Liver (tissue), 9 donors: ENCODE measurements around the gene RUFY1. TPM values are rescaled to one million over a fixed set of nuclear protein-coding genes. Genes with fewer than 3 reads are reported as not detected.
"Not testable (repeated sequence)": the region's sequence is repeated elsewhere in the genome, so short reads cannot be mapped to it uniquely, and the experiment has no call there.

Source experiments
- DNase-seq: peaks from one replicate; pipeline ENCODE4 v3.0.0-alpha.2; 2017; ENCODE audit warnings: low spot score
- H3K27ac ChIP-seq, 2 donors: one replicate each; pipeline ENCODE4 v1.7.0; 2013; ENCODE audit warnings: inconsistent platforms in 2 of 2, low read length in 2 of 2, control low read depth in 1 of 2, low read depth in 1 of 2, mild to moderate bottlenecking in 1 of 2
- H3K27me3 ChIP-seq, 4 donors: one replicate each; pipeline versions ENCODE4 v1.6.1 to v1.7.0; 2013; ENCODE audit warnings: low read length in 3 of 4, inconsistent platforms in 1 of 4, mild to moderate bottlenecking in 1 of 4, moderate library complexity in 1 of 4; ENCODE audit not compliant: control insufficient read depth in 4 of 4, insufficient read depth in 4 of 4
- H3K36me3 ChIP-seq, 4 donors: one replicate each; pipeline versions ENCODE4 v1.6.1 to v1.7.0; 2013; ENCODE audit warnings: low read length in 3 of 4, mild to moderate bottlenecking in 3 of 4, low read depth in 1 of 4, moderate library complexity in 1 of 4; ENCODE audit not compliant: control insufficient read depth in 4 of 4, insufficient read depth in 3 of 4
- H3K4me1 ChIP-seq, 4 donors: one replicate each; pipeline versions ENCODE4 v1.6.1 to v1.7.0; 2013; ENCODE audit warnings: low read length in 3 of 4, mild to moderate bottlenecking in 3 of 4, moderate library complexity in 1 of 4; ENCODE audit not compliant: control insufficient read depth in 4 of 4, insufficient read depth in 4 of 4
- H3K4me3 ChIP-seq, 3 donors: one replicate each; pipeline versions ENCODE4 v1.6.1 to v1.7.0; 2013; ENCODE audit warnings: low read length in 3 of 3, control low read depth in 1 of 3, low read depth in 1 of 3, mild to moderate bottlenecking in 1 of 3
- H3K9ac ChIP-seq, 2 donors: one replicate each; pipeline ENCODE4 v1.7.0; 2013; ENCODE audit warnings: low read length in 2 of 2, mild to moderate bottlenecking in 2 of 2, moderate library complexity in 2 of 2, control low read depth in 1 of 2, low read depth in 1 of 2
- H3K9me3 ChIP-seq, 4 donors: one replicate each; pipeline versions ENCODE4 v1.6.1 to v1.7.0; 2013; ENCODE audit warnings: low read length in 3 of 4; ENCODE audit not compliant: control insufficient read depth in 4 of 4
- EGR1 ChIP-seq, 2 donors: IDR thresholded peaks; 2 replicates each; pipeline ENCODE4 v1.6.1; 2016 to 2018; ENCODE audit warnings: antibody characterized with exemption in 2 of 2, low read depth in 2 of 2
- FOXA1 ChIP-seq: IDR thresholded peaks from 2 replicates; pipeline ENCODE4 v1.6.1; 2016; ENCODE audit warnings: antibody characterized with exemption
- FOXA2 ChIP-seq: IDR thresholded peaks from 2 replicates; pipeline ENCODE4 v1.6.1; 2016; ENCODE audit warnings: antibody characterized with exemption
- GABPA ChIP-seq, 2 donors: IDR thresholded peaks in 1 of 2; conservative IDR thresholded peaks in 1 of 2; 2 replicates each; pipeline ENCODE4 v1.6.1; 2016; ENCODE audit warnings: antibody characterized with exemption in 2 of 2, mild to moderate bottlenecking in 1 of 2, moderate library complexity in 1 of 2
- HNF4A ChIP-seq, 2 donors: conservative IDR thresholded peaks; 2 replicates each; pipeline ENCODE4 v1.6.1; 2016; ENCODE audit warnings: antibody characterized with exemption in 2 of 2, mild to moderate bottlenecking in 2 of 2
- HNF4G ChIP-seq: IDR thresholded peaks from 2 replicates; pipeline ENCODE4 v1.6.1; 2016; ENCODE audit warnings: antibody characterized with exemption
- JUND ChIP-seq, 2 donors: IDR thresholded peaks; 2 replicates each; pipeline ENCODE4 v1.6.1; 2016; ENCODE audit warnings: antibody characterized with exemption in 2 of 2
- NR2F2 ChIP-seq: IDR thresholded peaks from 2 replicates; pipeline ENCODE4 v1.6.1; 2016; ENCODE audit warnings: antibody characterized with exemption
- RAD21 ChIP-seq, 2 donors: IDR thresholded peaks; 2 replicates each; pipeline ENCODE4 v1.6.1; 2016; ENCODE audit warnings: antibody characterized with exemption in 2 of 2, mild to moderate bottlenecking in 2 of 2
- REST ChIP-seq: IDR thresholded peaks from 2 replicates; pipeline ENCODE4 v1.6.1; 2016; ENCODE audit warnings: antibody characterized with exemption, mild to moderate bottlenecking
- RXRA ChIP-seq, 2 donors: IDR thresholded peaks; 2 replicates each; pipeline ENCODE4 v1.6.1; 2017 to 2018; ENCODE audit warnings: antibody characterized with exemption in 2 of 2, mild to moderate bottlenecking in 1 of 2
- SP1 ChIP-seq: IDR thresholded peaks from 2 replicates; pipeline ENCODE4 v1.6.1; 2018; ENCODE audit warnings: antibody characterized with exemption, mild to moderate bottlenecking
- TAF1 ChIP-seq: conservative IDR thresholded peaks from 2 replicates; pipeline ENCODE4 v1.6.1; 2016; ENCODE audit warnings: antibody characterized with exemption, mild to moderate bottlenecking
- YY1 ChIP-seq: IDR thresholded peaks from 2 replicates; pipeline ENCODE4 v1.6.1; 2016; ENCODE audit warnings: antibody characterized with exemption, mild to moderate bottlenecking
- ZBTB33 ChIP-seq: IDR thresholded peaks from 2 replicates; pipeline ENCODE4 v1.6.1; 2016; ENCODE audit warnings: antibody characterized with exemption
- WGBS: extraction: QIAGEN DNeasy Blood & Tissue Kit; methylation state at CpG from one replicate; pipeline ENCODE4 v1.1.7; 2013; 5-methylcytosine and 5-hydroxymethylcytosine counted together
- polyA plus RNA-seq, 2 donors: library from polyadenylated mRNA; stranded (reverse) in 1 of 2; unstranded in 1 of 2; fragments of 200-250 nt in 1 of 2; fragments of >200 nt in 1 of 2; fragmentation: Nextera tagmentation in 1 of 2; extraction: Ambion mirVana in 1 of 2; gene quantifications; one replicate each; pipeline versions ENCODE4 v1.2.1 to v1.2.3, GENCODE V29; 2013 to 2015
- total RNA-seq, 2 donors: library from RNA; depleted of rRNA; stranded (reverse); fragments of >200 nt; gene quantifications; one replicate each; pipeline ENCODE4 v1.2.3, GENCODE V29; 2014
- TF ChIP-seq, protein P1 (sequence below): fragments of 150-350 bp; IDR thresholded peaks from 2 replicates; pipeline ENCODE4 v1.5.1; 2017; ENCODE audit warnings: improper control_type of control experiment, low read depth, low read length; ENCODE audit not compliant: missing input control
- TF ChIP-seq, protein P2 (sequence below): IDR thresholded peaks from 2 replicates; pipeline ENCODE4 v1.6.1; 2016; ENCODE audit warnings: antibody characterized with exemption
- TF ChIP-seq, protein P3 (sequence below): IDR thresholded peaks from 2 replicates; pipeline ENCODE4 v1.6.1; 2016; ENCODE audit warnings: antibody characterized with exemption
- donor health status: healthy.
- donor health status: healthy.
- donor health status: healthy.
- donor health status: healthy.
- donor health status: healthy.

Gene RUFY1
- total and polyA plus RNA-seq, 4 donors, result 11.6 to 25.2 (median 18.3) TPM

DNA sequence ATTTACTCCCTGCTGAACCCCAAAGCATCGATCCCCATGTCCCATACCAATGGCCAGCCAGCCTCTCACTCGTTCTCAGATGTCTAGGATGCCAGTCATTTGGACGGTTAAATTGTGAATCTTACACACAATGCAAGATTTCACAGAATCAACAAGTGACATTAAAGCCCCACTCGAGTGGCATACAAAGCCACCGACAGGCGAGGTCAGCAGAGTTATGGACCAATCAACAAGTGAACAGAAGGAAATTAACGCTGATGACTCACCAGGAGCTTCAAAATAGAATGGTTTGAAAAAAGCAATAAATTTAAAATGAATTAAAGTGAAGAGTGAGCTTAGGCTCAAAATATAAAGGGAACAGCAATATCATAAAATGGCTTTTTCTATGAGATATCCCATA is 8.2 kb upstream of the RUFY1 start:
- Histone ChIP-seq H3K4me3 (no peak overlapping the region), H3K9me3 (no peaks in the 10 kb centered on the region), H3K27ac (no peak overlapping the region), H3K9ac (no peak overlapping the region), H3K36me3 (no peaks in the 10 kb centered on the region), H3K4me1 (no peaks in the 10 kb centered on the region), H3K27me3 (no peaks in the 10 kb centered on the region)
- TF ChIP-seq HNF4G (no peak), RXRA (IDR thresholded peaks at IDR 0.05) (no peak), SP1 (no peak), HNF4A (conservative IDR thresholded peaks at IDR 0.05) (no peak), NR2F2 (no peak), EGR1 (IDR thresholded peaks at IDR 0.05; ENCODE audit: low read depth in 2 of 2) (no peak), JUND (IDR thresholded peaks at IDR 0.05) (no peak), RAD21 (IDR thresholded peaks at IDR 0.05) (no peak), FOXA1 (no peak), ZBTB33 (no peak), YY1 (no peak), FOXA2 (no peak), GABPA (IDR thresholded peaks at IDR 0.05 in 1 of 2, conservative IDR thresholded peaks at IDR 0.05 in 1 of 2) (no peak)
- TF ChIP-seq, protein P1, sequence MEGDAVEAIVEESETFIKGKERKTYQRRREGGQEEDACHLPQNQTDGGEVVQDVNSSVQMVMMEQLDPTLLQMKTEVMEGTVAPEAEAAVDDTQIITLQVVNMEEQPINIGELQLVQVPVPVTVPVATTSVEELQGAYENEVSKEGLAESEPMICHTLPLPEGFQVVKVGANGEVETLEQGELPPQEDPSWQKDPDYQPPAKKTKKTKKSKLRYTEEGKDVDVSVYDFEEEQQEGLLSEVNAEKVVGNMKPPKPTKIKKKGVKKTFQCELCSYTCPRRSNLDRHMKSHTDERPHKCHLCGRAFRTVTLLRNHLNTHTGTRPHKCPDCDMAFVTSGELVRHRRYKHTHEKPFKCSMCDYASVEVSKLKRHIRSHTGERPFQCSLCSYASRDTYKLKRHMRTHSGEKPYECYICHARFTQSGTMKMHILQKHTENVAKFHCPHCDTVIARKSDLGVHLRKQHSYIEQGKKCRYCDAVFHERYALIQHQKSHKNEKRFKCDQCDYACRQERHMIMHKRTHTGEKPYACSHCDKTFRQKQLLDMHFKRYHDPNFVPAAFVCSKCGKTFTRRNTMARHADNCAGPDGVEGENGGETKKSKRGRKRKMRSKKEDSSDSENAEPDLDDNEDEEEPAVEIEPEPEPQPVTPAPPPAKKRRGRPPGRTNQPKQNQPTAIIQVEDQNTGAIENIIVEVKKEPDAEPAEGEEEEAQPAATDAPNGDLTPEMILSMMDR, result no peak
- TF ChIP-seq, protein P2, sequence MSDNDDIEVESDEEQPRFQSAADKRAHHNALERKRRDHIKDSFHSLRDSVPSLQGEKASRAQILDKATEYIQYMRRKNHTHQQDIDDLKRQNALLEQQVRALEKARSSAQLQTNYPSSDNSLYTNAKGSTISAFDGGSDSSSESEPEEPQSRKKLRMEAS, result no peak
- TF ChIP-seq, protein P3, sequence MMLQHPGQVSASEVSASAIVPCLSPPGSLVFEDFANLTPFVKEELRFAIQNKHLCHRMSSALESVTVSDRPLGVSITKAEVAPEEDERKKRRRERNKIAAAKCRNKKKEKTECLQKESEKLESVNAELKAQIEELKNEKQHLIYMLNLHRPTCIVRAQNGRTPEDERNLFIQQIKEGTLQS, result no peak
- WGBS, result 90% methylated on average over 7 of the region's 7 CpGs
- no peak for DNase-seq

DNA sequence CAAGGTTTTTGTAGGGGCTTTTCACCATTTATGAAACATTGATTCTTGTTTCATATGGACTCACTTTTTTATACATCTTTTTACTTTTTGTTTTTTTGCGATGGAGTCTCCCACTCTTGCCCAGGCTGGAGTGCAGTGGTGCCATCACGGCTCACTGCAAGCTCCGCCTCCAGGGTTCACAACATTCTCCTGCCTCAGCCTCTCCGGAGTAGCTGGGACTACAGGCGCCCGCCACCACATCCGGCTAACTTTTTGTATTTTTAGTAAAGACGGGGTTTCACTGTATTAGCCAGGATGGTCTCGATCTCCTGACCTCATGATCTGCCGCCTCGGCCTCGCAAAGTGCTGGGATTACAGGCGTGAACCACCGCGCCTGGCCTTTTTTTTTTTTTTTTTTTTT is 7.1 kb upstream of the RUFY1 start:
- 92% methylated on average over 15 of the region's 15 CpGs for WGBS
- not testable (repeated sequence) for H3K9me3 ChIP-seq, H3K4me1 ChIP-seq, H3K27ac ChIP-seq, DNase-seq, H3K4me3 ChIP-seq, H3K27me3 ChIP-seq, H3K9ac ChIP-seq, H3K36me3 ChIP-seq

DNA sequence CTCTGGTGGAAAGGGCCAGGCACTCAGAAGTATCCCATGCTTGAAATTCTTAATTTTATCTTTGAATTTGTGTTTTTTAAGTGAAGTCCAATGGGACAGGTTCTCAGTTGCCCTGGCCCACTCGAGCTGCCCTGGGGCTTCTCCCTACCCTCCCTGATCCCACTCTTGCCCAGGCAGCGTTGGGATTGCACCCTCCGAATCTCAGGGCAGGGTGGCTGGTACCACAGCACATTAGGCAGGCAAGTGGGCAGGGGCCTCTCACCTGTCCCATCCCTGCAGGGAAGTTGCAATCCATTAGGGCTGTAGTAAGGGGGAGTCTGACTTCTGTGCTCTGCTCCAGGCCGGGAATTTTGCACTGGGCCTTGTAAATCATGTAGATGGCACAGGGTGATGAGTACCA is 2.7 kb downstream of the RUFY1 start:
- no peaks in the 10 kb centered on the region for H3K36me3 ChIP-seq
- H3K27ac ChIP-seq, result no peak overlapping the region
- no peak overlapping the region for H3K4me3 ChIP-seq
- WGBS, result 93% methylated on average over 4 of the region's 4 CpGs
- DNase-seq, result no peak
- H3K4me1 ChIP-seq, result peaks cover 2 to 22% (median 7%) of the 10 kb centered on the region in 4 donors
- H3K9ac ChIP-seq, result no peak overlapping the region
- no peaks in the 10 kb centered on the region for H3K27me3 ChIP-seq
- no peaks in the 10 kb centered on the region for H3K9me3 ChIP-seq
- TF ChIP-seq HNF4A (conservative IDR thresholded peaks at IDR 0.05) (no peak), NR2F2 (no peak), TAF1 (no peak), HNF4G (no peak), FOXA2 (no peak), ZBTB33 (no peak), FOXA1 (no peak), YY1 (no peak), REST (no peak), GABPA (IDR thresholded peaks at IDR 0.05 in 1 of 2, conservative IDR thresholded peaks at IDR 0.05 in 1 of 2) (no peak)
- TF ChIP-seq, protein P3, result no peak
- TF ChIP-seq, protein P2, result no peak
